Femur (tissue), 1 donor: Measurements from ENCODE around the gene LCE2A.

Source experiments
- DNase-seq: peaks from one replicate; pipeline ENCODE4 v3.0.0-alpha.2; 2017

The LCE2A gene

GRCh38 chr1:152743371-152744145, 45.4 kb downstream of the LCE2A start:
- no peak for DNase-seq

GRCh38 chr1:152745289-152745704, 47.2 kb downstream of the LCE2A start:
- no peak for DNase-seq

- DNase-seq = no peak
Measured at GRCh38 chr1:152745765-152746444, 47.8 kb downstream of the LCE2A start.

GRCh38 chr1:152747831-152748230, 49.7 kb downstream of the LCE2A start:
- DNase-seq = no peak
